ENCODE results near the gene TEFM.

GRCh38 chr17:30939051-30939689 is 33.1 kb upstream of the TEFM start:
- no peak for TF ChIP-seq CTCF (conservative IDR thresholded peaks at IDR 0.05; ENCODE audit: low read length)
- no peak for TF ChIP-seq EZH2phosphoT487 (IDR thresholded peaks at IDR 0.05; ENCODE audit: borderline replicate concordance, low read depth, low read length)
